GM19351 (cell line): ENCODE results near the gene C1orf159.
"Not testable (repeated sequence)": the region's sequence is repeated elsewhere in the genome, so short reads cannot be mapped to it uniquely, and the experiment has no call there.

Experiments used
- ATAC-seq: cut with Tn5 transposase; IDR thresholded peaks from one replicate; pipeline ENCODE4 v1.9.1; 2021; ENCODE audit warnings: mild to moderate bottlenecking, moderate library complexity; ENCODE audit not compliant: unreplicated experiment

Gene C1orf159

DNA sequence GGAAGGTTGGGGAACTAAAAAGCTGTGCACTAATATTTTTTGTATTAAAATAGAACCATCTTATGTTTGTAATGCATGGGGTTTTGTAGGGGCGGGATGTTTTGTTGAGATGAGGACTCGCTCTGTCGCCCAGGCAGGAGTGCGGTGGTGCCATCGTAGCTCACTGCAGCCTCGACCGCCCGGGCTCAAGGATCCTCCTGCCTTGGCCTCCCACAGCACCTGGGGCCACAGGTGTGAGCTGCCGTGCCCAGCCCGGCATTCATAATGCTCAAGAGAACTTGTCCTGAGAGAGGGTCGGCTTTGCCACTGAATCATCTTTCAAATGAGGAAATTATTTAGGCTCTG lies 3.0 kb upstream of the C1orf159 start:
- no peak for ATAC-seq

DNA sequence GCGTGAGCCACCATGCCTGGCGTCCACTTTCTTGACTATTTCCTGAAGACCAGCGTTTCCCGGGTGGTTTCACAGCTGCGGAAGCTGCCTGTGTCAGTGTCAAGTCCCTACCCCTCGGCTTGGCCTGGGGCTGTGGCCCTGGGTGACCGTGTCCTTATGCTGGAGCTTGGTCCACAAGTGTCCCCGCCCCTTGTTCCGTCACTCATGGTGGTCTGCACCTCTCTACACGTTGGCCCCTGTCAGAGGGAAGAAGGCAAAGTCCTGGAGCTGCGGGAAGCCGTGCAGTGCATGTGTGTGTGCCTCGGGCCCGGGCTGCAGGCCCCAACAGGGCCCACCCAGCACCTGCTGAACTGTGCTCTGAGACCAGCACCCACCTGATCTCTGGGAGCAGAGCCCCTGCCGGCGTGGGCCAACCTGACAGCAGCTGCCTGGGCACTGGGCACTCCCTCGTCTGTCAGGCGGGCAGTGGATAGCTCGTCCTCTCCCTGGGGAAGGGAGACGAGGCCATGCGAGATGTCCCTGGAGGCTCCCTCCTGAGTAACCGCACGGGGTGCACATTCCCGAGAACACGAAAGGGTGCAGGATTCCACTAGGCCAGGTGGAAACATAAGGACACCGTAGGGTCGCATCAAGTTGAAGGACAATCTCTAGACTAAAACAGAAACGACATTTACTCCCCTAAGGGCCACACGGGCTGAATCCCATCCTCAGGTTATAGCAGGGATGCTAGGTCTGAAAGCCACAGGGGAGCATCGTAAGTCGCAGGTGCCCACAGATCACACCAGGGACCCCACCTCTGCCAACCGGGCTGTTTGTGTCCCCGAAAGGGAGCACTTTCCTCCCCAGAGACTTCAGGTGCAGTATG lies 2.4 kb upstream of the C1orf159 start:
- no peak for ATAC-seq

DNA sequence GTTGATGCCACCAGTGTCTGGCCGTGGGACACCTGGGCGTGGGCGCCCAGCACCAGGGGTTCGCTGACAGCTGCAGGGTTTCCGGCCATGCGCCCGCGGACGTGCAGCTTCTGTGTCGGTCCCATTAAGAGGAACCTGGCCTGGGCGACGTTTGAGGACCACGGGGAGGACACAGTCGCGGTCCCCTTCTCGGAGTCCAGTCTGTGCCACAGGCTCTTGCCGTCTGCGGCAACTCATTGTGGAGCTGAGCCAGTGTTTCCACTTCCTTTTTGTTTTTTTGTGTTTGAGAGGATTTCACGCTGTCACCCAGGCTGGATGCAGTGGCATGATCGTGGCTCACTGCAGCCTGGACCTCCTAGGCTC lies 1.6 kb upstream of the C1orf159 start:
- no peak for ATAC-seq

DNA sequence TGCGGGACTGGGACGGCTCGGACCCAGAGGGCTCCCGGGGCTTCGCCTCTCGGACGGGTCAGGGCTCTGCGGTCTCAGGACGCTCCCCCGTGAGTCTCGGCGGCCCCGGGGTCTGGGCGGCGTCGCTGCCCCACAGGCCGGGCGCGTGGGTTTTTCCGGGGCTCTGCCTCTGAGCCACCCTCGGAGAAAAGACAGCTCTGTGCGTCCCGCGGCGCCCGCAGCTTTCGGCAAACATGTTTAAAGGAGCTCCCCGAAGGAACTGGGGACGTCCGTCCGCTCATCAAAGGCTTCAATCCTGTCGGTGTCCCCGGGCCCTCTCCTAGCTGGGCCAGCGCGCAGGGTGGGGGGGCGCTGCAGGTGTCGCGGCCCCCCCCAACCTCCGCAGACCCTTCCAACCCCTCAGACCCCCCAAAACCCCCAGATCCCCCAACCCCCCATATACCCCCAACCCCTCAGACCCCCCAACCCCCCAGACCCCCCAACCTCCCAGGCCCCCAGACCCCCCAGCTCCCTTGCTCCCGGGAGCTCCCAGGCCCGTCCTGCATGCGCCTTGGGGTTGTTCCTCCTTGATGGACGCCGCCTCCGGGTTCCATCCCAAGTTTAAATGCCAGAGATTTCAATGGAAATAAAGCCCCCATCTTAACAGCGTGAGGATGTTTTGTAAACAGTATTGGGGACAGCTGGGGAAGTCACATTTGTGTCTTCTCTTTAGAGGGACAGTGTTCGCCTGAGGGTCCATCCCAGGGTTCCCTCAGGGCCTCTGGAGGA lies 996 bp upstream of the C1orf159 start:
- ATAC-seq = no peak

DNA sequence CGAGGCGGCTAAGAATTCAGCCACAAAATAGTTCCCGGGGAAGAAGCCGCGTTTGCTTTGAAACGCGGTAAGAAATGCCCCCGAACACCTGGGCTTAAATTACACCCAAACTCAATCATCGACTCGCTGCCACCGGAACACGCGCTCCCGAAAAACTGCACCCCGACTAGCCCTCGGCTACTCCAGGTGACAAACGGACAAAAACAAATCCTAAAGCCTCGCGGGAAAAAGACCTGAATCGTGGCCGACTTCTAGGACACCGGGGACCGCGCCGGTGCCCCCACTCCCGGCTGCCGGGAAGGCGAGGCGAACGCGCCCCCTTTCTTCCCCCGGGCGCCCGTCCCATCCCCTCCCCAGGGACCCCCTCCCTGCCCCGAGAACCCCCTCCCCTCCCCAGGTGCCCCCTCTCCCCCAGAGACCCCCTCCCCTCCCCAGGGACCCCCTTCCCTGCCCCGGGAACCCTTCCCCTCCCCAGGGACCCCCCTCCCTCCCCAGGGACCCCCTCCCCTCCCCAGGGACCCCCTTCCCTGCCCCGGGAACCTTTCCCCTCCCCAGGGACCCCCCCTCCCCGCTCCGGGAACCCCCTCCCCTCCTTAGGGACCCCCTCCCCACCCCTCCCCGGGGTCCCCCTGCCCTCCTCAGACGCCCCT lies 628 bp downstream of the C1orf159 start:
- no peak for ATAC-seq

DNA sequence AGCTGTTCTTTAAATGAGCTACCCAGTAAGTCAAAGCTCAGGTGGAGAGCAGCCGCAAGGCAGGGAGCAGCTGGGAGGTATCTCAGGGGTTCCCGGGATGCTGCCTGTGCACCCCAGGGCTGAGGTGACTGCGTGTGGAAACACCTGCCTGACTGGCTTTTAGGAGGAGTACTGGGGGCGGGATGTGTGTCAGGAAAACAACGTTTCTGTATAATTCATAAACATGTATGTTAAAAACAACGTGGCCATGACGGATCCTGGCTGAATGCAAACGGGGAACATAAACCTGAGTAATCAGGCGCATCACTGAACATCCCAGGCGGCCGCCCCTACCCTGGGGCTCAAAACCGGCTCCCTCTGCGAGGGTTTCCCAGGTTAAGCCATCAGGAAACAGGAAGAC lies 1.5 kb downstream of the C1orf159 start:
- ATAC-seq = no peak

DNA sequence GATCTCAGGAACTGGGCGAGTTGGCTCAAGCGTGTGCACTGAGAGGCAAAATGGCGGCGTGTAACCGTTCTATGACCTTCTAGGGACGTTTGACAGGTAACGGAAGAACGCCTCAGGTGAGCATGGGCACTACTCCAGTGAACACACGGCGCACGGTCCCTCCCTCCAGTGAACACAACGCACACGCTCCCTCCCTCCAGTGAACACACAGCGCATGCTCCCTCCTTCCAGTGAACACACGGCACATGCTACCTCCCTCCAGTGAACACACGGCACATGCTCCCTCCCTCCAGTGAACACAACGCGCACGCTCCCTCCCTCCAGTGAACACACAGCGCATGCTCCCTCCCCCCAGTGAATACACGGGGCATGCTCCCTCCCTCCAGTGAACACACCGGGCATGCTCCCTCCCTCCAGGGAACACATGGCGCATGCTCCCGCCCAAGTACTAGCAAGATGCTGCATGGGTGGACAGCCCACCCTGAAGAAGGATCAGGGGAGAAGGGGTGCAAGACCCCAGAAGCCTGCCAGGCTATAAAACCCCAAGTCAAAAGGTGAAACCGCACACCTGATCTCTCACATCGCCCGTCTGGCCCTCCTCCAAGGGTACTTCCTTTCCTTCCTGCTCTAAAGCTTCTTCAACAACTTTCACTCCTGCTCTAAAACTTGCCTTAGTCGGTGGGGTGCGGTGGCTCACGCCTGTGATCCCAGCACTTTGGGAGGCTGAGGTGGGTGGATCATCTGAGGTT lies 3.5 kb downstream of the C1orf159 start:
- no peak for ATAC-seq

DNA sequence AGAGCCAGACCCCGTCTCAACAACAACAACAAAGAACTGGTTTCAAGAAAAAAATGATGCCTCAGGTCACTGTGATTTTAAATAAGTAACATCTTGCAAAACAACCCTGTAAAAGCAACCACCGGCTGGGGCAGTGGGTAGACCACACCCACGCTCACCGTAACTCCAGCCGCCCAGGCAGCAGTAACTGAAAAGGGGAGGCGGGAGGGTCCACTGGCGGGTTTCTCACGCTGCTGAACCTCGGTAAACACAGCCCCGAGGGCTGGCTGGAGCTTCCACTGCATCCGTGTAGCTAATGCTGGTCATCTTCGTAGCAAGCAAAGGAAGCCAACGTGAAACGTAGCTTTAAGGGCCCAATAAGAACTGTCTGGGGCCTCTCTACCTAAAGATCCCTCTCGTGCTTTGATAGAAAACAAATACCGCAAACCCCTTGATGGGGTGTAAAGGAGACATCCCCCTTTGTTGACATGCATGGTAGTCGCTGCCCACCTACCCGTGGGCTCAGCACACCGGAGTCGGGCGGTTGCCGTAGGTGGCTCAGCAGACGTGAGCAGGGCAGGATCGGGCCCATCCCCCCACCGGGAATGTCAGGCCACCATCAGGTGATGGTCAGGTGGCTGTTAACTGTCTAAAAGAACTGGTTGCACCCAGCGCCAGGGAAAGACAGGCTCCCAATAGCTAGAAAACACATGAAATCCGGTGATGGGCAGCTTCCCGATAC lies 4.2 kb downstream of the C1orf159 start:
- ATAC-seq = no peak

DNA sequence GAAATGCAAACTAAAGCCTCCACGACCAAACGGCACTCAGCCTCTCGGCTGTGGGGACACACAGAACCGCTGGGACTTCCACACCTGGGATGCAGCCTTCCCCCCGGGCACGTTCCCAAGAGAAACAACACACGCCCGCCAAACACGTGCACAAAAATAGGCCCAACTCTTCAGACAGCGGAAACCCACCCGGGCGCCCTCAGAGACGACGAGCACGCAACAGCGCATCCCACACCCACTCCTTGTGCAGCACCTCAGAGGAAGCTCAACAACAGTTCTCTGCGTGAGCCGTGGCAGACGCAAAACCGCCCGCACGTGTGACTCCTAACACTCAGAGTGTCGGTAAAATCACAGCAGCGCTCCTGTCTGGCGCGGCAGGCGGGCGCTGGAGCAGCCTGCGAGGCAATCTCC lies 5.3 kb downstream of the C1orf159 start:
- ATAC-seq = no peak

DNA sequence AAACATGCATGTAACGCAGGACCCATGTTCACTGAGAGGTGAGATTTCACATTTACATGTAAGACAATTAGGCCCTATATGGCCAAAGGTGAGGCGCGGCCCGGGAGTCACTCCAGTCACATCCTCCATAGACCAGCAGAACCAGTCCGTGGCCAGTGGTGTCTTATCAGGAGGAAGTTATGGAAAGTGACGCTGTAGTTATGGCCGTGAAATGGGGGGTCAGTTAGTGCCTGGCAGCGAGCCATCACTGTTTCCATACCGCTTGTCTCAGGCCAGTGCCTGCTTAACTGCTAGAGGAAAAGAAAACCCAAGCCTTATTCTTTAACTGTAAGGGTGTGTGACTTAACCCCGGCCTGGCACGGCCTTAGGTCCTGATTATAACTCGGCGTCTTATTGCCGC lies 6.1 kb downstream of the C1orf159 start:
- ATAC-seq = no peak

DNA sequence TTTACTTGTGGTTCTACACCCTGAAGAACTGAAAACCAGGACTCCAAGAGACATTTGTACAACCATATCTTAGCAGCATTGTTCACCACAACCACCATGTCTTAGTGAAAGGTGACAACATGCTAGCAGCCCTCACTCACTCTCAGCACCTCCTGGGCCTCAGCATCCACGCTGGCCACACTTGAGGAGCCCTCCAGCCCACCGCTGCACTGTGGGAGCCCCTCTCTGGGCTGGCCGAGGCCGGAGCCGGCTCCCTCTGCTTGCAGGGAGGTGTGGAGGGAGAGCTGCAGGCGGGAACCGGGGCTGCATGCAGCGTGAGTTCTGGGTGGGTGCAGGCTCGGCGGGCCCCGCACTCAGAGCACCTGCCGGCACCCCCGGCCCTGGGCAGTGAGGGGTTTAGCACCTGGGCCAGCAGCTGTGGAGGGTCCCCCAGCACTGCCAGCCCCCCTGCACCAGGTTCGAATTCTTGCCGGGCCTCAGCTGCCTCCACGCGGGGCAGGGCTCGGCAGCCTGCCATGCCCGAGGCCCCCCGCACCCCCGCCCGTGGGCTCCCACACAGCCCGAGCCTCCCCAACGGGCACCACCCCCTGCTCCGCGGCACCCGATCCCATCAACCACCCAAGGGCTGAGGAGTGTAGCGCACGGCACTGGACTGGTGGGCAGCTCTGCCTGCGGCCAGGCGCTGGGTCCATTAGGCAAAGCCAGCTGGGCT lies 9.2 kb downstream of the C1orf159 start:
- no peak for ATAC-seq

DNA sequence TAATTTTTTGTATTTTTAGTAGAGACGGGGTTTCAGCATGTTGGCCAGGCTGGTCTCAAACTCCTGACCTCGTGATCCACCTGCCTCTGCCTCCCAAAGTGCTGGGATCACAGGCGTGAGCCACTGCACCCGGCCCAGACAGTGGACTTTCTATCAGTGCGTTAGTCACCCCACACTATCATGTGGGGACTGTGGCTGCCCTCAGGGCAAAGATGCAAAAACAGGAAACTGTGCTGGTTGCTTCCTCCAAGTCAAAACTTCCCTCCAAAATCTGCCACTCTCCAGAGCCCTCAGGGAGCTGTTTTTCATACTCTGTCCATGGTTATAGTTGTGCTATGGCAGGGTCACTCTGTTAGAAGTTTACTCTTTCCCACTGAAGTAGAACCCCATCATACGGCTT lies 11.7 kb downstream of the C1orf159 start:
- ATAC-seq = not testable (repeated sequence)

DNA sequence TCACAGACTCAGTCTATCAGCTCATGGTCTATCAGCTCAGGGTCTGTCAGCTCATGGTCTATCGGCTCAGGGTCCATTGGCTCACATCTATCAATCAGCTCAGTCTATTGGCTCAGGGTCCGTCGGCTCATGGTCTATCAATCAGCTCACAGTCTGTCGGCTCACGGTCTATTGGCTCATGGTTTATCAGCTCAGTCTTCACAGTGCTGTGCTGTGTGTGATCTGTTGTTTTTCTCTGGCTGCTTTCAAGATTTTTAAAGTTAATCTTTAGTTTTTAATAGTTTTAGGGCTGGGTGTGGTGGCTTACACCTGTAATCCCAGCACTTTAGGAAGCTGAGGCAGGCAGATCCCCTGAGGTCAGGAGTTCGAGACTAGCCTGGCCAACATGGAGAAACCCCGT lies 14.4 kb downstream of the C1orf159 start:
- no peak for ATAC-seq

DNA sequence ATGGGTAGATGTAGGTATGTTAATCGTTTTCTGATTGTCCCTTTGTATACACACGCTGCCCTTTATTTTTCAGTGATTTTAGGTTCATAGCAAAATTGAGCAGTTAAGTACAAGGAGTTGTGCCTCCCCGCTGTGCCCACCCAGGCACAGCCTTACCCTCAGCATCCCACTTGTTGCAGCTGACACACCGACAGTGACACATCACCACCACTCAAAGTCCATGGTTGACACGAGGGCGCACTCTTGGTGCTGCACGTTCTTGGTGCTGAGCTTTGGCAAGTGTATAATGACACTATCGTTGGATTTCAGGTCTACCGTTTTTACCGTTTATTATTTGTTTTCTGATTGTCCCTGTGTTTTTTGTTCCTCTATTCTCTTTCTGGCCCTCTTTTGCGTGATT lies 15.6 kb downstream of the C1orf159 start:
- ATAC-seq = no peak

DNA sequence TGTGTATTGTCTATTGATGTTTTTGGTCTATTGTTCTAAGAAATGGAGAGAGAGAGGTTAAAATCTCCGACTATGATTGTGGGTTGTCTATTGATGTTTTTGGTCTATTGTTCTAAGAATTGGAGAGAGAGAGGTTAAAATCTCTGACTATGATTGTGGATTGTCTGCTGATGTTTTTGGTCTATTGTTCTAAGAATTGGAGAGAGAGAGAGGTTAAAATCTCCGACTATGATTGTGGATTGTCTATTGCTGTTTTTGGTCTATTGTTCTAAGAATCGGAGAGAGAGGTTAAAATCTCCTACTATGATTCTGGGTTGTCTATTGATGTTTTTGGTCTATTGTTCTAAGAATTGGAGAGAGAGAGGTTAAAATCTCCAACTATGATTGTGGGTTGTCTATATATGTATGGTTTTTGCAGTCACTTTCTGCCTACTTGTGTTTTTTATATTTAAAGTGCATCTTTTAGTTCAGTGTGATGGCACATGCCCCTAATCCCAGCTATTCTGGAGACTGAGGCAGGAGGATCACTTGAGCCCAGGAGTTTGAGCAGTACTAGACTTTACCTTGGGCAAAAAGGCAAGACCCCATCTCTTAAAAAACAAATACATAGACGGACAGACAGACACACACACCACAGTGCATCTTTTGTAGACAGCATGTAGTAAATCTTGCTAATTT lies 16.2 kb downstream of the C1orf159 start:
- no peak for ATAC-seq

DNA sequence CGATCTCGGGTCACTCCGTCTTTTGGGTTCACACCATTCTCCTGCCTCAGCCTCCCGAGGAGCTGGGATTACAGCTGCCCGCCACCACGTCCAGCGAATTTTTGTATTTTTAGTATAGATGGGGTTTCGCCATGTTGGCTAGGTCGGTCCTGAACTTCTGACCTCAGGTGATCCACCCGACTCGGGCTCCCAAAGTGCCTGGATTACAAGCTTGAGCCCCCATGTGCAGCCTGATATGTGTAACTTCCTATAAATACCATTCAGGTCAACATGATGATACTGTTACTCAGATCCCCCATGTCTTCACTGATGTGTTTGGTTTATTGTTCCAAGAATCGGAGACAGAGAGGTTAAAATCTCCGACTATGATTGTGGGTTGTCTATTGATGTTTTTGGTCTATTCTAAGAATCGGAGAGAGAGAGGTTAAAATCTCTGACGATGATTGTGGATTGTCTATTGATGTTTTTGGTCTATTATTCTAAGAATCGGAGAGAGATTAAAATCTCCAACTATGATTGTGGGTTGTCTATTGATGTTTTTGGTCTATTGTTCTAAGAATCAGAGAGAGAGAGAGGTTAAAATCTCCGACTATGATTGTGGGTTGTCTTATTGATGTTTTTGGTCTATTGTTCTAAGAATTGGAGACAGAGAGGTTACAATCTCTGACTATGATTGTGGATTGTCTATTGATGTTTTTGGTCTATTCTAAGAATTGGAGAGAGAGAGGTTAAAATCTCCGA lies 17.0 kb downstream of the C1orf159 start:
- ATAC-seq = no peak

DNA sequence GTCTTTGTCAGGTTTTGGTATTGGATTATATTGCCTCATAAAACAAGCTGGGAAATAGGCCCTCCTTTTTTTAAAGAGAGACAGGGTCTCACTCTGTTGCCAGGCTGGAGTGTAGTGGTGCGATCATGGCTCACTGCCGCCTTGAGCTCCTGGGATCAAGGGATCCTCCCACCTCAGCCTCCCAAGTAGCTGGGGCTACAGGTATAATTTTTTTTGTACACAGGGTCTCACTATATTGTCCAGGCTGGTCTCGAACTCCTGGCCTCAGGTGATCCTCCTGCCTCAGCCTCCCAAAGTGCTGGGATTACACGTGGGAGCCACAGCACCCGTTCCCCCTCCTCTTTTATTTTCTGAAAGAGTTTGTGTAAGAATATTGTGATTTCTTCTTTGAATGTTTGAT lies 19.8 kb downstream of the C1orf159 start:
- ATAC-seq = not testable (repeated sequence)

DNA sequence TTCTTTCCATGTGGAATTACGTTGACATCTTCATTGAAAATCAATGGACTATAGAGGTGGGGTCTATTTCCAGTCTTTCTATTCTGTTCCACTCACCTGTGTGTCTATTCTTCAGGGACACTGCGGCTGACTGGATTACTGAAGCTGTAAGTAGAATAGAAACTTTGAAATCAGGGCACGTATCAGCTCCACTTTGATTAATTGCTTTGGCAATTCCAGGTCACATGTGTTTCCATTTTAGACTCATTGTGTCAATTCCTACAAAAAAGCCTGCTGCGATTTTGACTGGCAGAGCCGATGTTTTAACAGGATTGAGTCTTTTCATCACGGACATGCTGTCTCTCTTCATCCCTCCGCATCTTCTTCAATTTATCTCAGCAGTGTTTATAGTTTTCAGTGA lies 20.9 kb downstream of the C1orf159 start:
- no peak for ATAC-seq

DNA sequence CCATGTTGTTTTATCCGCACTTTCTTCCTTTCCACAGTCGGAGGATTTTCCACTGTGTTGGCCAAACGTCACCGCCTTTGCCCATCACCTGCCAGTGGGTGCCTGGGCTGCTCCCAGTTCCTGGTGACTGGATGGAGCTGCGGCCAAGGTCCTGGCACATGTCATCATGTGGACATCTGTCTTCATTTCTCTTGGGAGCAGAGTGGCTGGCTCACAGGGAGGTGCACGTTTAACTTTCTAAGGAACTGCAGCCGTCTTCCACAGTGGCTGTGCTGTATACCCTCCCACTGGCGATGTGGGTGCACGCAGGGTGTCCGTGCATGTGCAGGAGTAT lies 22.3 kb downstream of the C1orf159 start:
- no peak for ATAC-seq
